Breast epithelium (tissue), 3 donors: ENCODE data around the gene ROR1.

Experiments used
- CTCF ChIP-seq, 3 donors: fragments of 450-650 bp; IDR thresholded peaks; one replicate each; pipeline ENCODE4 v1.5.1; 2016 to 2017; ENCODE audit warnings: antibody characterized with exemption in 3 of 3, mild to moderate bottlenecking in 3 of 3, moderate library complexity in 3 of 3
- POLR2A ChIP-seq: fragments of 450-650 bp; IDR thresholded peaks from one replicate; pipeline ENCODE4 v1.6.1; 2016; ENCODE audit warnings: antibody characterized with exemption, mild to moderate bottlenecking, moderate library complexity
- POLR2AphosphoS5 ChIP-seq, 3 donors: sonication (generic); formaldehyde crosslinking; IDR thresholded peaks; one replicate each; pipeline ENCODE4 v1.6.1; 2017; ENCODE audit warnings: antibody characterized with exemption in 3 of 3

- TF ChIP-seq CTCF (IDR thresholded peaks at IDR 0.05) (no peak), POLR2AphosphoS5 (IDR thresholded peaks at IDR 0.05) (no peak), POLR2A (no peak)
Measured at GRCh38 chr1:64133036-64133435, 359.2 kb downstream of the ROR1 start.
